ENCODE results near the gene NOL9.

Gene NOL9

DNA sequence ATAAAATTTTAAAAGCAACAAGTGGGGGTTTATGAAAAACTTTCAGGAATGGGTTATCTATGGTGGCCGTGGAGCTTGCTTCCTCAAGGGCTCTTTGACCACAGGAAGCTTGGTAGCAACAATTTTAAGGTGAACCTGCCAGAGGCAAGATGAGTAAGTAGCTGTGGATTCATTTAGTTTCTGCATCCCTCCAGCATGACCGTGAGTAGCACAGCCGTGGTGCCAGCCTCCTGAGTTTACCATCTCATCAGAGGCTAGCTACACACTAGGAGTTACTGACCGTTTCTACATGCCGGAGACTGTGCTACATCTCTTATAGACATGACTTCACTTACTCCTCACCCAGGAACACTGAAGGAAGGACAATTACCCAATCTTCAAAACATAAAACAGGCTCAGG lies 32.8 kb downstream of the NOL9 start:
- no peak overlapping the region for H3K27ac ChIP-seq (ENCODE audit: low read depth, low read length)
- H3K9ac ChIP-seq (ENCODE audit: low read length): no peak overlapping the region
- H3K4me1 ChIP-seq (ENCODE audit: control insufficient read depth, insufficient read depth, low read length): no peaks in the 10 kb centered on the region
- no peak overlapping the region for H3K4me3 ChIP-seq (ENCODE audit: low read length)
- H3K27me3 ChIP-seq (ENCODE audit: control insufficient read depth, insufficient read depth, low read length): no peaks in the 10 kb centered on the region
- peaks cover 3% of the 10 kb centered on the region for H3K36me3 ChIP-seq (ENCODE audit: control insufficient read depth, insufficient read depth, low read length)

- Histone ChIP-seq H3K27me3 (ENCODE audit: control insufficient read depth, insufficient read depth, low read length) (no peaks in the 10 kb centered on the region), H3K27ac (ENCODE audit: low read depth, low read length) (no peak overlapping the region), H3K36me3 (ENCODE audit: control insufficient read depth, insufficient read depth, low read length) (no peaks in the 10 kb centered on the region), H3K4me3 (ENCODE audit: low read length) (no peak overlapping the region), H3K9ac (ENCODE audit: low read length) (no peak overlapping the region), H3K4me1 (ENCODE audit: control insufficient read depth, insufficient read depth, low read length) (no peaks in the 10 kb centered on the region)
Measured at GRCh38 chr1:6519935-6520671, 34.2 kb downstream of the NOL9 start.

DNA sequence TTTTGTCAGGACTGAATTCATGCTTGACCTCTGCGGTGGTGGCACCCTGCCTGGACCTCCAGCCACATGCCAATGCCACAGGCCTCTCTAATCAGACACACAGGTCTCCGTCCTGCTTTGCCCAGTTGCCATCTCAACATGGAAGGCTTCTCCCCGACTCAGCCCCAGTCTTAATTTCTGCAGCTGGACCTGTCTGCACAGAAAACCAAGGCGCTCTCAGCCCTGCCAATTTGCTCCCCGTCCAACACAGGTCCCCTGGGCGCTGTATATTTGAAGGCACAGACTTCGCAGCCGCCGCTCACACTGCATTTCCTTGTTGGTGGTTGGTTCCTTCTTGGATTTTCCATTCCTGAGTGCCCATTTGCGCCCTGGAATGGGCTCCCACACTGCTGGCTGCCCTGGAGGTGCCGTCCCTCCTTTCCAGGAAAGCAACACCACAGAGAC lies 34.8 kb downstream of the NOL9 start:
- Histone ChIP-seq H3K4me3 (ENCODE audit: low read length) (no peak overlapping the region), H3K27me3 (ENCODE audit: control insufficient read depth, insufficient read depth, low read length) (no peaks in the 10 kb centered on the region), H3K36me3 (ENCODE audit: control insufficient read depth, insufficient read depth, low read length) (no peaks in the 10 kb centered on the region), H3K9ac (ENCODE audit: low read length) (no peak overlapping the region), H3K27ac (ENCODE audit: low read depth, low read length) (no peak overlapping the region), H3K4me1 (ENCODE audit: control insufficient read depth, insufficient read depth, low read length) (no peaks in the 10 kb centered on the region)

GRCh38 chr1:6517435-6517851 lies 36.9 kb downstream of the NOL9 start:
- Histone ChIP-seq H3K27ac (ENCODE audit: low read depth, low read length) (no peak overlapping the region), H3K36me3 (ENCODE audit: control insufficient read depth, insufficient read depth, low read length) (no peaks in the 10 kb centered on the region), H3K27me3 (ENCODE audit: control insufficient read depth, insufficient read depth, low read length) (no peaks in the 10 kb centered on the region), H3K4me1 (ENCODE audit: control insufficient read depth, insufficient read depth, low read length) (no peaks in the 10 kb centered on the region), H3K4me3 (ENCODE audit: low read length) (no peak overlapping the region), H3K9ac (ENCODE audit: low read length) (no peak overlapping the region)

DNA sequence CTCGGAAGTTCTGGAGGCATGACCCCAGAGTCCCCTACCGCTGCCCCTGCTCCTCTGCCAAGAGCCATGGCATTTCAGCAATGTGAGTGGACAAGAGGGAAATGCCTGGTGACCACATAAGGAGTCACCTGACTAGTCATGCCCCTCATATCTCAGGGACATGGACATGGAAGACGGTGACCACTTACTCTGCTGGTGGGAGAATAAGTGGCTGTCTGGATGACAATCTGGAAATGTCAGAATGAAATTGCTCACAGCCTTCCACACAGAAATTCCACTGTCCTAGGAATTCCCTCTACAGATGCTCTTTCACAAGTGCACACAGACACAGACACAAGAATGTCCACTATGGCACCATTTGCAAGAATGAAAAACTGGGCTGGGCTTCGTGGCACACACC lies 38.5 kb downstream of the NOL9 start:
- no peaks in the 10 kb centered on the region for H3K36me3 ChIP-seq (ENCODE audit: control insufficient read depth, insufficient read depth, low read length)
- H3K9ac ChIP-seq (ENCODE audit: low read length): no peak overlapping the region
- H3K4me3 ChIP-seq (ENCODE audit: low read length): no peak overlapping the region
- H3K27me3 ChIP-seq (ENCODE audit: control insufficient read depth, insufficient read depth, low read length): no peaks in the 10 kb centered on the region
- no peaks in the 10 kb centered on the region for H3K4me1 ChIP-seq (ENCODE audit: control insufficient read depth, insufficient read depth, low read length)
- H3K27ac ChIP-seq (ENCODE audit: low read depth, low read length): no peak overlapping the region

DNA sequence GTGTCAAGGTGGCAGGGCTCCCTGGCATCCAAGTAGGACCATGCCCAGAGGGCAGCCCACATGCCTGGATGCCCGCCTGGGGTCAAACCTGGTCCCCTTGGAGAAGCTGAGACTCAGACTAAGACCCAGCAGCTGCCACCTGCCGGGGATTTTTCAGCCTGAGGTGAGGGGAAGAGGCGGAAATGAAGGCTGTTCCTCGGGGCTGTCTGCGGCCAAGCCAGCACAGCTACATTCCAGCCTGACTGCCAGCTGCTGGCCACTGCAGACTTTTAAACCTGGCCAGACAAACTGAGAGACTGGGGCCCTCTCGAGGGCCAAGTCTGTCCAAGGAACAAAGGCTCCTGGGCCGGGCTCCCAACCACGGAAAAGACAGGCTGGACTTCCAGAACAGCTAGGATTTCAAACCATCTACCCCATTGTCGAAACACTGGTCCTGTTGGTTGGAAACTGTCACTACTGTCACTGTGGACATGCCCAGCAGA lies 41.0 kb downstream of the NOL9 start:
- no peaks in the 10 kb centered on the region for H3K4me1 ChIP-seq (ENCODE audit: control insufficient read depth, insufficient read depth, low read length)
- no peak overlapping the region for H3K9ac ChIP-seq (ENCODE audit: low read length)
- no peaks in the 10 kb centered on the region for H3K27me3 ChIP-seq (ENCODE audit: control insufficient read depth, insufficient read depth, low read length)
- no peak overlapping the region for H3K4me3 ChIP-seq (ENCODE audit: low read length)
- no peak overlapping the region for H3K27ac ChIP-seq (ENCODE audit: low read depth, low read length)
- H3K36me3 ChIP-seq (ENCODE audit: control insufficient read depth, insufficient read depth, low read length): no peaks in the 10 kb centered on the region

DNA sequence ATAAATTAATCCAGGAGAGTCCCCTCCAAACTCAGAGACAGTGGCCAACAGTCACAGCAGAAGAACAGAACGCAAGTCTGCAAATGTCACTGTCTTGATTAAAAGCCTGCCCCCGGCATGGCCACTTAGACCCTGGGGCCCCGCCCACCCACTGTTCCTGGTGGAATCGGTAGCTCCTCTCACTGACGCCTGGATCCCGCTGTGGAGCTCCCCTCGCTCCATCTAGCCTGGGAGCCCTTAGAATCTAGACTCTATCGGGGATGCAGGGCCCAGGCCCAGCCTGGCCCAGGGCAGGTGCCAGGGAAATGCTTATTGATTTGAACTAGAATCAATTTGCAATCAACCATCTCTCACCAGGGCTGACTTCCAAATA lies 41.4 kb downstream of the NOL9 start:
- no peak overlapping the region for H3K4me3 ChIP-seq (ENCODE audit: low read length)
- no peak overlapping the region for H3K9ac ChIP-seq (ENCODE audit: low read length)
- no peak overlapping the region for H3K27ac ChIP-seq (ENCODE audit: low read depth, low read length)

DNA sequence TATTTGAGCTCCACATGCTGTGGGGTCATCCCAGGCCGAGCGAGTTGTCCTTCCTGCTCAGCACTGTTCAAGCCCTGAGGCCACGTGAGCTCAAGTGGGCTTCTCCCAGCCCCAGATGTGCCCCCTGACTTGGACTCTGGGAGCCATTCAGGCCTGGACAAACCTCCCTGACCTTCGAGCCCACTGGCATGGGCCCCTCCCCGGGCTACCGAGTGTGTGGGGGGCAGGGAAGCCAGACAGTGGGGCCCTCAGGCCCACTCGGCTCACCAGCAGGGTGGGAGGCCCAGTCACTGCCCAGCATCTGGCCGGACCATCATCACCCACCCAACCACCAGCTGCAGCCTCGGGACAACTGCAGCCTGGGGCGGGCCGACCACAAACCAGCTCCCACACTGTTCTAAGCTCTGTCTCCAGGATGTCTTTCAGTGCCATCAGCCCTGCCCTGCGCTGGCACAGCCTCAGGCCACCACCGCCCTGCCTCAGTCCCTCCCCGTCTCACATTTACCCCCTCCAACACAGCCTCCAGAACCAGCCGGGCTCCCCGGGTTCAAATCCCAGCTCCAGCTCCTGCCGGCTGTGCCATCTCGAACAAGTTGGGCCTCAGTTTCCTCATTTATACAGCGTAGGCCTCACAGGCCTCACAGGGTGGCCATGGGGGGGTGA lies 41.9 kb downstream of the NOL9 start:
- Histone ChIP-seq H3K27ac (ENCODE audit: low read depth, low read length) (no peak overlapping the region), H3K4me1 (ENCODE audit: control insufficient read depth, insufficient read depth, low read length) (no peaks in the 10 kb centered on the region), H3K9ac (ENCODE audit: low read length) (no peak overlapping the region)

More for the DNA sequence above, 41.4 kb downstream of the NOL9 start:
- H3K4me1 ChIP-seq (ENCODE audit: control insufficient read depth, insufficient read depth, low read length): no peaks in the 10 kb centered on the region
- H3K27me3 ChIP-seq (ENCODE audit: control insufficient read depth, insufficient read depth, low read length): no peaks in the 10 kb centered on the region
- H3K36me3 ChIP-seq (ENCODE audit: control insufficient read depth, insufficient read depth, low read length): no peaks in the 10 kb centered on the region

GRCh38 chr1:6511561-6512244 lies 42.6 kb downstream of the NOL9 start:
- H3K27me3 ChIP-seq (ENCODE audit: control insufficient read depth, insufficient read depth, low read length): no peaks in the 10 kb centered on the region
- H3K4me3 ChIP-seq (ENCODE audit: low read length): no peak overlapping the region
- no peak overlapping the region for H3K27ac ChIP-seq (ENCODE audit: low read depth, low read length)
- no peaks in the 10 kb centered on the region for H3K36me3 ChIP-seq (ENCODE audit: control insufficient read depth, insufficient read depth, low read length)
- H3K9ac ChIP-seq (ENCODE audit: low read length): no peak overlapping the region
- H3K4me1 ChIP-seq (ENCODE audit: control insufficient read depth, insufficient read depth, low read length): no peaks in the 10 kb centered on the region

More for the DNA sequence above, 41.9 kb downstream of the NOL9 start:
- H3K27me3 ChIP-seq (ENCODE audit: control insufficient read depth, insufficient read depth, low read length): no peaks in the 10 kb centered on the region
- no peak overlapping the region for H3K4me3 ChIP-seq (ENCODE audit: low read length)
- no peaks in the 10 kb centered on the region for H3K36me3 ChIP-seq (ENCODE audit: control insufficient read depth, insufficient read depth, low read length)

- H3K4me1 ChIP-seq (ENCODE audit: control insufficient read depth, insufficient read depth, low read length): no peaks in the 10 kb centered on the region
- H3K27ac ChIP-seq (ENCODE audit: low read depth, low read length): no peak overlapping the region
- H3K27me3 ChIP-seq (ENCODE audit: control insufficient read depth, insufficient read depth, low read length): no peaks in the 10 kb centered on the region
- H3K9ac ChIP-seq (ENCODE audit: low read length): no peak overlapping the region
- no peak overlapping the region for H3K4me3 ChIP-seq (ENCODE audit: low read length)
- no peaks in the 10 kb centered on the region for H3K36me3 ChIP-seq (ENCODE audit: control insufficient read depth, insufficient read depth, low read length)
Measured at GRCh38 chr1:6511056-6511455, 43.3 kb downstream of the NOL9 start.

- Histone ChIP-seq H3K4me3 (ENCODE audit: low read length) (no peak overlapping the region), H3K27me3 (ENCODE audit: control insufficient read depth, insufficient read depth, low read length) (no peaks in the 10 kb centered on the region), H3K36me3 (ENCODE audit: control insufficient read depth, insufficient read depth, low read length) (no peaks in the 10 kb centered on the region), H3K27ac (ENCODE audit: low read depth, low read length) (no peak overlapping the region), H3K4me1 (ENCODE audit: control insufficient read depth, insufficient read depth, low read length) (no peaks in the 10 kb centered on the region), H3K9ac (ENCODE audit: low read length) (no peak overlapping the region)
Measured at GRCh38 chr1:6510493-6510892, 43.8 kb downstream of the NOL9 start.

DNA sequence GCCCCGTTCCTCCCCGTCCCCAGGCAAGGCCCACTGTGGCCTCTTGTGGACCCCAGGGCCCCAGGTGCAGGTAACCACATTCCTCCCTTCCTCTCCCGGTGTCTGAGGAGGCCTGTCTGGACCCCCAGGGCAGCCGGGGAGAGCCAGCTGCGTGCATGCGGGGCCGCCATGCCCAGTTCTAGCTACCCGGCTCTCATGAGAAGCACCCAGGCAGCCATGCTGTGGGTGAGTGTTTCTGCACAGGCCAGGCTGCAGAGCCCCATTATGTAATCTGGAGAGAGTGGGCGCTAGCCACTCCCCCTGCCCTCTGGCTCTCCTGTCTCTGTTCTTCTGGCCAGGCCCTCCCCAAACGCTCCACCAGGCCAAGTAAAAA lies 44.4 kb downstream of the NOL9 start:
- no peak overlapping the region for H3K9ac ChIP-seq (ENCODE audit: low read length)
- H3K27me3 ChIP-seq (ENCODE audit: control insufficient read depth, insufficient read depth, low read length): no peaks in the 10 kb centered on the region
- H3K4me1 ChIP-seq (ENCODE audit: control insufficient read depth, insufficient read depth, low read length): no peaks in the 10 kb centered on the region
- H3K27ac ChIP-seq (ENCODE audit: low read depth, low read length): no peak overlapping the region
- no peak overlapping the region for H3K4me3 ChIP-seq (ENCODE audit: low read length)
- H3K36me3 ChIP-seq (ENCODE audit: control insufficient read depth, insufficient read depth, low read length): no peaks in the 10 kb centered on the region
